ENCODE results near the gene DOCK4. TPM values are rescaled to one million over a fixed set of nuclear protein-coding genes. Genes with fewer than 3 reads are reported as not detected.
"Not testable (repeated sequence)": the region's sequence is repeated elsewhere in the genome, so short reads cannot be mapped to it uniquely, and the experiment has no call there.

DOCK4 gene
- total RNA-seq, 1 experiment from 2014 or later, result 3.4 TPM

DNA sequence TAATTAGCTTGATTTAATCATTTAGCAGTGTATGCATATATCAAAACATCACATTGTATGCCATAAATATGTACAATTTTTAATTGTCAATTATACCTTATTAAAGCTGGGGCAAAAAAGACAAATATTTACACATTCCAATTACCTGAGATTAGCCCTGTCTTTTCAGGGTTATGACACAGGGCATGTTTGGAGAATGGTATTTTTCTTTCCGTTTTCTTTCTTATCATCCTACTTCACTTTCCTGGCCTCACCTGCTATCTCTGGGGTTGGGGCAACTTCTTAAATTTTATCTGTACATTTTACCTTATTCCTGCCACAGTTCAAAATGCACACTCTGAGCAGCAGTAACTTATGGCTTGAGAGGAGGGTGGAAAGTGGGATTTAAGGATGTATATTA, 285.9 kb downstream of the DOCK4 start:
- no peaks in the 10 kb centered on the region for H3K27me3 Mint-ChIP-seq (ENCODE audit: unreplicated experiment)
- intact Hi-C loops (cut with micrococcal nuclease; ENCODE audit: unreplicated experiment), result loop anchor here (10.0 kb wide), 1 partner anchor 494 kb away; no protein-coding TSS in a partner anchor
- H3K27ac Mint-ChIP-seq (ENCODE audit: unreplicated experiment), result no peak overlapping the region
- TF ChIP-seq, protein P1, sequence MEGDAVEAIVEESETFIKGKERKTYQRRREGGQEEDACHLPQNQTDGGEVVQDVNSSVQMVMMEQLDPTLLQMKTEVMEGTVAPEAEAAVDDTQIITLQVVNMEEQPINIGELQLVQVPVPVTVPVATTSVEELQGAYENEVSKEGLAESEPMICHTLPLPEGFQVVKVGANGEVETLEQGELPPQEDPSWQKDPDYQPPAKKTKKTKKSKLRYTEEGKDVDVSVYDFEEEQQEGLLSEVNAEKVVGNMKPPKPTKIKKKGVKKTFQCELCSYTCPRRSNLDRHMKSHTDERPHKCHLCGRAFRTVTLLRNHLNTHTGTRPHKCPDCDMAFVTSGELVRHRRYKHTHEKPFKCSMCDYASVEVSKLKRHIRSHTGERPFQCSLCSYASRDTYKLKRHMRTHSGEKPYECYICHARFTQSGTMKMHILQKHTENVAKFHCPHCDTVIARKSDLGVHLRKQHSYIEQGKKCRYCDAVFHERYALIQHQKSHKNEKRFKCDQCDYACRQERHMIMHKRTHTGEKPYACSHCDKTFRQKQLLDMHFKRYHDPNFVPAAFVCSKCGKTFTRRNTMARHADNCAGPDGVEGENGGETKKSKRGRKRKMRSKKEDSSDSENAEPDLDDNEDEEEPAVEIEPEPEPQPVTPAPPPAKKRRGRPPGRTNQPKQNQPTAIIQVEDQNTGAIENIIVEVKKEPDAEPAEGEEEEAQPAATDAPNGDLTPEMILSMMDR (IDR thresholded peaks at IDR 0.05; ENCODE audit: unreplicated experiment), result no peak
- H3K4me3 Mint-ChIP-seq (ENCODE audit: low read depth, unreplicated experiment), result no peak overlapping the region
- H3K36me3 Mint-ChIP-seq (ENCODE audit: insufficient read depth, unreplicated experiment), result no peaks in the 10 kb centered on the region
- DNase-seq, result no peak
- H3K4me1 Mint-ChIP-seq (ENCODE audit: low read depth, unreplicated experiment), result no peaks in the 10 kb centered on the region
- H3K9me3 Mint-ChIP-seq (ENCODE audit: low read depth, unreplicated experiment), result no peaks in the 10 kb centered on the region
- BruUV-seq (replicated peaks), result no TSS peak
- CTCF ChIA-PET, result no interaction called here

DNA sequence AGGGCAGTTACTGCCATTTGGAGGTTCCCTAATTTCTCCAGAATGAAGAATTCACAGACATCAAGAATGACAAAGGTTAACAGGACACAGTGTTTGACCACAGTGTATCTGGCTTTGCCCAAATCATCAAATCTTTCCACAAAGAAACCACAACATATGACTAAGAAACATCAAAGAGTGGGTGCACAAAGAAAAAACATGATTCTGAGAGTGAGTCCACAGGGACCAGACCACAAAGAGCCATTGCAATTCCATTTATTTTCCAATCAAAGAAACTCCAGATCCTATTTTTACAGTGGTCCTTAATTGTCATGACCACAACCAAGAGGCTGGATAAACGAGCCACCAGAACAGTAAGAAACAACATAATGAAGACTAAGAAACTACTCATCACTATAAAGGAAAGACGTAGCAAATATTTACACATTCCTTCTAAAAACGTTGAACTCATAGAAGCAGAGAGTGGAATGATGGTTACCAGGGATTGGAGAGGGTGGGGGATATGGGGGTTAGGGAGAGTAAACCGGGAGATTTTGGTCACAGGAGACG, 286.5 kb downstream of the DOCK4 start:
- no peak overlapping the region for H3K27ac Mint-ChIP-seq (ENCODE audit: unreplicated experiment)
- TF ChIP-seq, protein P1 (IDR thresholded peaks at IDR 0.05; ENCODE audit: unreplicated experiment), result no peak
- no peaks in the 10 kb centered on the region for H3K9me3 Mint-ChIP-seq (ENCODE audit: low read depth, unreplicated experiment)
- DNase-seq, result no peak
- CTCF ChIA-PET, result no interaction called here
- intact Hi-C loops (cut with micrococcal nuclease; ENCODE audit: unreplicated experiment), result loop anchor here (10.0 kb wide), 1 partner anchor 495 kb away; no protein-coding TSS in a partner anchor
- H3K27me3 Mint-ChIP-seq (ENCODE audit: unreplicated experiment), result no peaks in the 10 kb centered on the region
- H3K36me3 Mint-ChIP-seq (ENCODE audit: insufficient read depth, unreplicated experiment), result no peaks in the 10 kb centered on the region
- BruUV-seq (replicated peaks), result no TSS peak
- no peak overlapping the region for H3K4me3 Mint-ChIP-seq (ENCODE audit: low read depth, unreplicated experiment)
- H3K4me1 Mint-ChIP-seq (ENCODE audit: low read depth, unreplicated experiment), result no peaks in the 10 kb centered on the region

DNA sequence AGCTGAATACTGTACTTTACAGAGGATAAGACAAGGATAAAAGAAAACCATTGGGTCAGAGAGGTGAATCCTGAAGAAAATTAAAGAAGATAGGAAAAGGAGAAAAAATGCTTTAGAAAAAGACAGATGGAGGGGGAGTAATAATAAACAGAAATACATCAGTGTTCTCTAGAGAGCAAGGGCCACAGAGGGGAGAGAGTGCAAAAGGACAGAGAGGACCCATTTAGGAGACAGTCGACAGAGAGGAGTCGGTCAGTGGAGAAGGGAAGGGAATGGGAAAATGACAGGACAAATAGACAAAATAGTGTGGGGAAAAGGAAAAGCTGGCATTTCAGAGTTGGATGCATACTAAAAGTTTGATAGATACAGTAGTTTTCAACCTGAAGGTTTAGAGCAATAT, 287.0 kb downstream of the DOCK4 start:
- Mint-ChIP-seq H3K4me1 (ENCODE audit: low read depth, unreplicated experiment) (no peaks in the 10 kb centered on the region), H3K9me3 (ENCODE audit: low read depth, unreplicated experiment) (peaks cover 3% of the 10 kb centered on the region), H3K27ac (ENCODE audit: unreplicated experiment) (no peak overlapping the region), H3K36me3 (ENCODE audit: insufficient read depth, unreplicated experiment) (no peaks in the 10 kb centered on the region), H3K27me3 (ENCODE audit: unreplicated experiment) (no peaks in the 10 kb centered on the region), H3K4me3 (ENCODE audit: low read depth, unreplicated experiment) (no peak overlapping the region)
- no peak for DNase-seq
- CTCF ChIA-PET, result no interaction called here
- no TSS peak for BruUV-seq (replicated peaks)
- TF ChIP-seq, protein P1 (IDR thresholded peaks at IDR 0.05; ENCODE audit: unreplicated experiment), result no peak
- intact Hi-C loops (cut with micrococcal nuclease; ENCODE audit: unreplicated experiment), result no loop called here

DNA sequence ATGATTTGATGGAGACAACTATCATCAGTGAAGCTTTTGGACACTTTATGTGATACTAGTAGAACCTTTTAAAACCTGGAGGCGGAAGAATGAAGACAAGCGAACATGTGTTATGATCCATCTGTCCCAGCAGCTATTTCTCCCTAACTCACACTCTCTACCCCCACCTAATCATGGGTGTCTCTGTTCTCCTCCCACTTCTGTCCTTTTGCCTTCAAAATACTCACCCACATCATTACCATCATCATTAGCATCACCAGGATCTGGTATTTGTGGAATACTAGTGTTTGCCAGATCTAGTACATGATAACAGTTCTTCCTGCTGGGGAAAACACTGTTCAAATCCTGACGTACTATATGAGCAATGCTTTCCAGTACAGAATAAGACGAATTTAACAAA, 287.7 kb downstream of the DOCK4 start:
- TF ChIP-seq, protein P1 (IDR thresholded peaks at IDR 0.05; ENCODE audit: unreplicated experiment), result no peak
- no peaks in the 10 kb centered on the region for H3K36me3 Mint-ChIP-seq (ENCODE audit: insufficient read depth, unreplicated experiment)
- H3K27ac Mint-ChIP-seq (ENCODE audit: unreplicated experiment), result no peak overlapping the region
- no peak for DNase-seq
- H3K4me1 Mint-ChIP-seq (ENCODE audit: low read depth, unreplicated experiment), result no peaks in the 10 kb centered on the region
- H3K4me3 Mint-ChIP-seq (ENCODE audit: low read depth, unreplicated experiment), result no peak overlapping the region
- peaks cover 6% of the 10 kb centered on the region for H3K9me3 Mint-ChIP-seq (ENCODE audit: low read depth, unreplicated experiment)
- CTCF ChIA-PET, result no interaction called here
- no TSS peak for BruUV-seq (replicated peaks)
- intact Hi-C loops (cut with micrococcal nuclease; ENCODE audit: unreplicated experiment), result no loop called here
- H3K27me3 Mint-ChIP-seq (ENCODE audit: unreplicated experiment), result no peaks in the 10 kb centered on the region

DNA sequence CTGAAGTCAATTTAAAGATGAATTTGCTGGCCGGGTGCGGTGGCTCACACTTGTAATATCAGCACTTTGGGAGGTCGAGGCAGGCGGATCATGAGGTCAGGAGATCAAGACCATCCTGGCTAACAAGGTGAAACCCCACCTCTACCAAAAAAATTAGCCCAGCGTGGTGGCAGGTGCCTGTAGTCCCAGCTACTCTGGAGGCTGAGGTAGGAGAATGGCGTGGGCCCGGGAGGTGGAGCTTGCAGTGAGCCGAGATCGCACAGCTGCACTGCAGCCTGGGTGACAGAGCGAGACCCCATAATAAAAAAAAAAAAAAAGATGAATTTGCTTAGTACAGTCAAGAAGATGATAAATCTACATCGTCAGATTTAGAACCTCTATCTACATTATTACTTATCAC, 288.8 kb downstream of the DOCK4 start:
- intact Hi-C loops (cut with micrococcal nuclease; ENCODE audit: unreplicated experiment); H3K9me3 Mint-ChIP-seq (ENCODE audit: low read depth, unreplicated experiment); H3K4me1 Mint-ChIP-seq (ENCODE audit: low read depth, unreplicated experiment); H3K4me3 Mint-ChIP-seq (ENCODE audit: low read depth, unreplicated experiment); H3K27ac Mint-ChIP-seq (ENCODE audit: unreplicated experiment); DNase-seq; BruUV-seq (replicated peaks); CTCF ChIA-PET; H3K27me3 Mint-ChIP-seq (ENCODE audit: unreplicated experiment); H3K36me3 Mint-ChIP-seq (ENCODE audit: insufficient read depth, unreplicated experiment): not testable (repeated sequence)

Data from Calu3 (cell line).